SK-N-MC (cell line): ENCODE measurements around the gene MICU1.
"Not testable (repeated sequence)": the region's sequence is repeated elsewhere in the genome, so short reads cannot be mapped to it uniquely, and the experiment has no call there.

Source experiments
- DNase-seq: peaks from one replicate; pipeline ENCODE4 v3.0.0-alpha.2; 2011; ENCODE audit warnings: low read depth, low spot score
- H3K27ac ChIP-seq: fragments of 200-600 bp; sonication (generic); 2 replicates; pipeline ENCODE4 v1.5.1; 2016; ENCODE audit warnings: mixed run types
- H3K36me3 ChIP-seq: fragments of 200-600 bp; sonication (generic); 2 replicates; pipeline ENCODE4 v1.6.1; 2017; ENCODE audit warnings: antibody characterized with exemption, low read length, mixed read lengths; ENCODE audit not compliant: insufficient read depth
- H3K4me3 ChIP-seq: fragments of 200-600 bp; sonication (generic); 2 replicates; pipeline ENCODE4 v1.5.1; 2016
- H3K9ac ChIP-seq: fragments of 200-600 bp; sonication (generic); 2 replicates; pipeline ENCODE4 v1.8.0; 2017; ENCODE audit warnings: mixed run types, mixed read lengths; ENCODE audit not compliant: insufficient read length
- H3K9me3 ChIP-seq: fragments of 200-600 bp; sonication (generic); 2 replicates; pipeline ENCODE4 v1.6.1; 2017; ENCODE audit warnings: low read depth, mild to moderate bottlenecking, antibody characterized with exemption, low read length, moderate library complexity, mixed read lengths
- EZH2 ChIP-seq: fragments of 200-600 bp; sonication (generic); IDR thresholded peaks from one replicate; pipeline ENCODE4 v1.6.1; 2017; ENCODE audit warnings: antibody characterized with exemption
- FOXP2 ChIP-seq: optimal IDR thresholded peaks from 2 replicates; pipeline ENCODE3; 2011; ENCODE audit warnings: mild to moderate bottlenecking, moderate library complexity; ENCODE audit not compliant: insufficient read depth; ENCODE audit errors: extremely low read length, control extremely low read depth
- POLR2AphosphoS5 ChIP-seq: IDR thresholded peaks from 2 replicates; pipeline ENCODE4 v1.6.1; 2012; ENCODE audit warnings: mild to moderate bottlenecking, low read depth, low read length, borderline replicate concordance

Gene MICU1

DNA sequence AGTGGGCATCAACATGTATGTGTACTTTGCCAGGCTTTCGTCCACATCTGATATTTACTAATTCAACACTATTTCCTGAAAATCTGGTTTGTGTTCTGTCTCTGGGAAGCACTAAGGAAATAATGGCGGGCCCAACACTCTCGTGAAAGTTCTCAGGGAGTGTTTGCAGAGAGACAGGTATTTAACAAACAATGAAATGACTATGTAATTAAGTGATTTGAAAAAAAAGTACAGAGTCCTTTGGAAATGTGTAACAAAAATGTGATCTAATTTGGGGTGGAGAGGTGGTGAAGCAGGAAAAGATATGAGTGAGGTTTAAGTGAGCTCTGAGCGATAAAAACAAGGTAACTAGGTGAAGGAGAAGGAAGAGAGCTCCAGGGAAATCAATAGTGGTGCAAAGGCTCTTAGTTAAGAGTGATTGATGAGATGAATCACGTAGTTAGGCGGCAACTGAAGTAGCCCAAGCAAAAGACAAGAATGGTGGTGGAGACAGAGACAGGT is 175.9 kb downstream of the MICU1 start:
- H3K9ac ChIP-seq: no peak overlapping the region
- no peak for DNase-seq
- no peaks in the 10 kb centered on the region for H3K9me3 ChIP-seq
- TF ChIP-seq POLR2AphosphoS5 (no peak), EZH2 (no peak), FOXP2 (no peak)
- H3K27ac ChIP-seq: no peak overlapping the region
- no peaks in the 10 kb centered on the region for H3K36me3 ChIP-seq
- H3K4me3 ChIP-seq: no peak overlapping the region

GRCh38 chr10:72445851-72446250 is 180.0 kb downstream of the MICU1 start:
- no peak overlapping the region for H3K9ac ChIP-seq
- TF ChIP-seq POLR2AphosphoS5: no peak
- no peak overlapping the region for H3K4me3 ChIP-seq
- no peak overlapping the region for H3K27ac ChIP-seq
- no peak for DNase-seq
- H3K36me3 ChIP-seq: no peaks in the 10 kb centered on the region
- no peaks in the 10 kb centered on the region for H3K9me3 ChIP-seq

- DNase-seq, H3K36me3 ChIP-seq, H3K4me3 ChIP-seq, H3K9me3 ChIP-seq, H3K27ac ChIP-seq, H3K9ac ChIP-seq: not testable (repeated sequence)
Observed at GRCh38 chr10:72442969-72443368, 182.9 kb downstream of the MICU1 start.

DNA sequence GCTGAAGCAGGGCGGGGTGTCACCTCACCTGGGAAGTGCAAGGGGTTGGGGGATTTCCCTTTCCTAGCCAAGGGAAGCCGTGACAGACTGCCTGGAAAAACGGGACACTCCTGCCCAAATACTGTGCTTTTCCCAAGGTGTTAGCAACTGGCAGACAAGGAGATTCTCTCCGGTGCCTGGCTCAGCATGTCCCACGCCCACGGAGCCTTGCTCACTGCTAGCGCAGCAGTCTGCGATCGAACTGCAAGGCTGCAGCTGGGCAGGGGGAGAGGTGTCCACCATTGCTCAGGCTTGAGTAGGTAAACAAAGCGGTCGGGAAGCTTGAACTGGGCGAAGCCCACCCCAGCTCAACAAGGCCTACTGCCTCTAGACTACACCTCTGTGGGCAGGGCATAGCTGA is 190.3 kb downstream of the MICU1 start:
- no peak overlapping the region for H3K27ac ChIP-seq
- no peak for DNase-seq
- TF ChIP-seq EZH2 (no peak), FOXP2 (no peak), POLR2AphosphoS5 (no peak)
- H3K9ac ChIP-seq: no peak overlapping the region
- no peak overlapping the region for H3K4me3 ChIP-seq
- no peaks in the 10 kb centered on the region for H3K9me3 ChIP-seq
- H3K36me3 ChIP-seq: no peaks in the 10 kb centered on the region

DNA sequence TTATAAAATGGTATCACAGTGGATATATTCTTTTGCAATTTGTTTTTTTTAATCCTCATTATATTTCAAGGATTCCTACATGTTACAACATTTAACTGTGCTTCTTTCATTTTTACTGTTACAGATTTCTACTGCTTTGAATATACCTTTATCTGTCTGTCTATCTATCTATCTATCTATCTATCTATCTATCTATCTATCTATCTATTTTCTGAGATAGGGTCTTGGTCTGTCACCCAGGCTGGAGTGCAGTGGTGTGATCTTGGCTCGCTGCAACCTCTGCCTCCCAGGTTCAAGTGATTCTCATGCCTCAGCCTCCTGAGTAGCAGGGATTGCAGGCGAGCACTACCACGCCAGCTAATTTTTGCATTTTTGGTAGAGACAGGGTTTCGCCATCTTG is 194.9 kb downstream of the MICU1 start:
- not testable (repeated sequence) for H3K9me3 ChIP-seq, H3K36me3 ChIP-seq, H3K27ac ChIP-seq, H3K4me3 ChIP-seq, DNase-seq, H3K9ac ChIP-seq

DNA sequence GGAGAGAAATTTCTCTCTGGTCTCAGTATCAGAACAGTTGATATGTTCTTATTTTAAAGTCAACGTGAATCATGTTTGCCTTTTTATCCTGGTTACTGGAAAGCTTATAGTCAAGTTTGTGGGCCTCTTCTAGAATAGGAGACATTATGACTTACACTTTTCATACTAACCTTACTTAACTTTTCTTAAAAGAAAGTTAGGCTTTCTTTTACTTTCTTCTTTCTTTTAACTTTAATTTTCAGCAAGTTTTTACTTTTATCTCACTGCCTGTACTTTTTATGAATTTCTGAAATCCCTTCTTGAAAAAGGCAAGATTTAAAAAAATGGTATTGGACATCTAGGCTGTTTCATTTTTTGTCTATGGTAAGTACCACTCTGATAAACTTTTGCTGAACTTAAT is 195.9 kb downstream of the MICU1 start:
- Histone ChIP-seq H3K4me3 (no peak overlapping the region), H3K9ac (no peak overlapping the region), H3K36me3 (no peaks in the 10 kb centered on the region), H3K9me3 (no peaks in the 10 kb centered on the region), H3K27ac (no peak overlapping the region)
- no peak for TF ChIP-seq EZH2
- TF ChIP-seq FOXP2: no peak
- TF ChIP-seq POLR2AphosphoS5: no peak
- DNase-seq: no peak

- Histone ChIP-seq H3K27ac (no peak overlapping the region), H3K4me3 (no peak overlapping the region), H3K9ac (no peak overlapping the region), H3K36me3 (no peaks in the 10 kb centered on the region), H3K9me3 (no peaks in the 10 kb centered on the region)
- no peak for DNase-seq
- no peak for TF ChIP-seq POLR2AphosphoS5
- TF ChIP-seq FOXP2: no peak
- no peak for TF ChIP-seq EZH2
Observed at GRCh38 chr10:72426986-72427385, 198.9 kb downstream of the MICU1 start.

GRCh38 chr10:72425133-72425532 is 200.7 kb downstream of the MICU1 start:
- H3K9me3 ChIP-seq: no peaks in the 10 kb centered on the region
- no peaks in the 10 kb centered on the region for H3K36me3 ChIP-seq
- TF ChIP-seq EZH2: no peak
- no peak for TF ChIP-seq POLR2AphosphoS5
- TF ChIP-seq FOXP2: no peak
- H3K9ac ChIP-seq: no peak overlapping the region
- H3K4me3 ChIP-seq: no peak overlapping the region
- no peak for DNase-seq
- H3K27ac ChIP-seq: no peak overlapping the region

DNA sequence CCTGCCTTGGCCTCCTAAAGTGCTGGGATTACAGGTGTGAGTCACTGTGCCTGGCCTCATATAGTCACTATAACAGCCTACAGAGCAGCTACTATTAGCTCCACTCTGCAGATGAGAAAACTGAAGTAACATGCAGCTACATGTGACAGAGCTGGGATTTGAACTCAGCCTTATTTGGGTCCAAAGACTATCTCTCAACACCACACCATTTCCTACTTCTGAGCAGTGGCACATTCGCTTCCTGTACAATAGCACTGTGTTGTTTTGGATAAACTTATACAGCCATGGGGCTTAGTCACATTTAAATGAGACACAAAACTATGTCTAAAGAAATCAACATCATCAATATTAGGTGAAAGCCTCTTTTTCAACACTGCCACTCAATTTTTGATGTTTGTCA is 201.3 kb downstream of the MICU1 start:
- H3K36me3 ChIP-seq: no peaks in the 10 kb centered on the region
- H3K27ac ChIP-seq: no peak overlapping the region
- no peak overlapping the region for H3K9ac ChIP-seq
- TF ChIP-seq EZH2 (no peak), POLR2AphosphoS5 (no peak)
- H3K4me3 ChIP-seq: no peak overlapping the region
- no peak for DNase-seq
- no peaks in the 10 kb centered on the region for H3K9me3 ChIP-seq

GRCh38 chr10:72423426-72423825 is 202.5 kb downstream of the MICU1 start:
- TF ChIP-seq EZH2 (no peak), FOXP2 (no peak), POLR2AphosphoS5 (no peak)
- Histone ChIP-seq H3K9me3 (no peaks in the 10 kb centered on the region), H3K4me3 (no peak overlapping the region), H3K27ac (no peak overlapping the region), H3K36me3 (no peaks in the 10 kb centered on the region), H3K9ac (no peak overlapping the region)
- no peak for DNase-seq
